Erythroblast (primary cell): ENCODE measurements around the gene MFF.

Experiments used
- DNase-seq, 2 experiments: peaks; one replicate each; lab custom pipeline; 2025; lab: John Stamatoyannopoulos, UW
- GATA1 ChIP-seq: IDR thresholded peaks from 2 replicates; pipeline ENCODE4 v1.6.1; 2011; ENCODE audit warnings: low read depth, mild to moderate bottlenecking, control low read depth, low read length, moderate library complexity
- POLR2A ChIP-seq: IDR thresholded peaks from 2 replicates; pipeline ENCODE4 v1.6.1; 2011; ENCODE audit warnings: mild to moderate bottlenecking, low read length

The MFF gene, protein sequence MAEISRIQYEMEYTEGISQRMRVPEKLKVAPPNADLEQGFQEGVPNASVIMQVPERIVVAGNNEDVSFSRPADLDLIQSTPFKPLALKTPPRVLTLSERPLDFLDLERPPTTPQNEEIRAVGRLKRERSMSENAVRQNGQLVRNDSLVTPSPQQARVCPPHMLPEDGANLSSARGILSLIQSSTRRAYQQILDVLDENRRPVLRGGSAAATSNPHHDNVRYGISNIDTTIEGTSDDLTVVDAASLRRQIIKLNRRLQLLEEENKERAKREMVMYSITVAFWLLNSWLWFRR

DNA sequence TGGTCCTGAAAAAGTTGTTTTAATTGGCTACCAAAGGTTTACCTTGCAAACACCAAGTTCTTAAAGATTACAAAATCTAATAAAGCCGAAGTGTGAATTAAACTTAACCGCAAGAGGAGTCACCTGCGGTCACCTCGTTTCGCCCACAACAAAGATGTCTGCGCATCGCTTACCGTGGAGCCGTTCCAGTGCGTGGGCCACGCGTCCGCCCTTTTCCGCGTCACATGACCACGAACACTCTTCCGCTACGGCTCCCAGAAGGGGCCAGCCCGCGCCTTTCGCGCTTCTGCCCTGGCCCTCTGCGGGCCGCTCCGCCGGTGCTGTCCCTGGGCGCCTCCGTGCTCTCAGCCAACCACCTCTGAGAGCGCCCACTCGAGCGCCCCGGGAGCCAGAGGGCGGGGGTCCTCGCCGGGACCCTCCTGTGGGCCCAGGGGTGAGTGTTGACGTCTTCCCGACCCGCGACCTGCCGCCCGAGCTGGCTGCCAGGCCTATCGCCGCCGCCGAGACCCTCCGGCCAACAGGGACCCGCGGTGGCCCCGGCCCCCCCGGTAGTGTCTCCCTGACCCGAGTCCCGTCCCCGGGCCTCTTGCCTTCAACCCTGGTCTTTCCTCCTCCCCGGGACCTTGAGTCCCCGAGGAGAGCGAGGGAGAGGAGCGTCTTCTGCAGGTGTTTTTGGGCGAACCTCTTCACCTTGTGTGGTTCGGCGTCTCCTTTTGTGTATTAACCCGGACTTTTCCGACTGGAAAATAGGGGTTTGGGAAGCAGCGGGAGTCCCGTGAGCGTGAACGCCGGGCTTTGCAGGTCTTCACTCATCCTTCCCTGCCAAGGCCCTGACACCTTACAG lies at the start of gene MFF:
Gene MFF (plus strand): TSS at position 257 of the 844 bp plus-strand sequence. CDS start 5,415 bp downstream, outside the sequence.
- peak; percentile 95 for DNase-seq
- no peak for TF ChIP-seq GATA1
- peak; percentile 77 for TF ChIP-seq POLR2A

DNA sequence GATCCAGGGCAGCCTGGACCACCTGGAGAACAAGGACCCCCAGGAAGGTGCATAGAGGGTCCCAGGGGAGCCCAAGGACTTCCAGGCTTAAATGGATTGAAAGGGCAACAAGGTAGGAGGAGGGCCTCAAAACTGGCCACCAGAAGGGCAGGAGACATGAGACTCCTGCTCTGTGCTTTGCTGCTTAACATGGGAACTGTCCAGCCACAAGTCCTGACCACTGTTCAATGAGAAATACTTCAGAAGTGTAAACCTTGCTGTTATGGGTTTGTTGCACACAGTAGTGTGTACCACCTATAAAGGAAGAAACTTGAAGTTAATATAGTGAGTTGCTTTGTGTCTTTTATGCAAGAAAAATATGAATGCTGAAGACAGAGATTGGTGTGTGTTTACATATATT lies 44.2 kb upstream of the MFF start:
- no peak for DNase-seq
- TF ChIP-seq POLR2A, result no peak
- no peak for TF ChIP-seq GATA1

DNA sequence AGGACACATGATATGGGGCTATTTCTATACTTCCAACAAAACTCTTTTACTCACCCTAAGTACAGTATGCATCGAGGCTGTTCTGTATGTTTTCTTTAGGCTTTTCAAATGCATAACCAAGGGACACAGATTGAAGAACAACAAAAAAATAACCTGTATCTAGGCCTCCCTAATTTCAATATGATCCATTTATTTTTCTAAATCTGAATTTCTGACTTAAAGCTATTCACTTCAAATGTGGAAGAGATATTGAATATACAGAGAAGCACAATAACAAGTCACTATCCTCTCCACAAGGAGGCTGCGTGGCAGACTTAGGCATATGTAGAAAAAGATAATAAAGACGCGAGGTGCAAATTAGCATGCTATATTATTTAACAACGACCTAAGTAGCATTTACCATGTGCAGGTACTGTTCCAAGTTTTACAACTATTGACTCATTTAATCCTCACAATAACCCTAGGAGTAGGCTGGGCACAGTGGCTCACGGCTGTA lies 39.3 kb upstream of the MFF start:
- no peak for DNase-seq
- TF ChIP-seq GATA1, result no peak

DNA sequence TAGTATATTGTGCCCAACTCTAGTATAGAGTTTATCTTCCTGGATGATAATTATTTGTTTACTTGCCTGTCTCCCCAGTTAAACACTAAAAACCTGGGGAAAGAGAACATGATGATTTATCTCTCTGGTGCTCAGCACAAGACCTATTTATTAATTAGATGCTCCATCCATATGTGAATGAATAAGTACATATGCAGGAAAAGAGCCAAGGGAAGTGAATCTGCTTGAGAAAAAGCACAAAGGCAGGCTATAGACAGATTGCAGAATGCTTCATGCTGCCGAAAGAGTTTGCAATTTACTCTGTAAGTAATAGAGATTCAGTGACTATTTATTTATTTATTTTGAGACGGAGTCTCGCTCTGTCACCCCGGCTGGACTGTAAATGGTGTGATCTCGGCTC lies 37.3 kb upstream of the MFF start:
- TF ChIP-seq POLR2A, result no peak
- TF ChIP-seq GATA1, result no peak
- DNase-seq, result no peak

DNA sequence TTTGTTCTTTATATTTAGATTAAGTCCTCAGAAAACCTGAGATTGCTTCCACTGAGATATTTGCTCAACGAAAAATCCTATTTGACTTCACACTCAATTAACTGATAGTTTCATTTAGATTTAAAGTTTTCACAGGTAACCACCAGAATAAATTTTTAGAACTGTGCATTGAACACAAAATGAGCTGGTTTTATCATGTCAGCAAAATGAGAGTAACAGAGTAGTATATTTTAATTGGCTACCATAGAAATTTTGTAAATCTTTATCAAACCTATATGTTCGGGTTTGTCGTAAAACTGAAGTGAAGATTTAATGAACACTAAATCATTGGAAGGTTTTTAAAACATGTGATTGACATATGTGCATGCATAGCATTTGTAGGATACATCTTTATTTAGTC lies 32.7 kb upstream of the MFF start:
- TF ChIP-seq POLR2A (no peak), GATA1 (no peak)
- DNase-seq, result no peak

DNA sequence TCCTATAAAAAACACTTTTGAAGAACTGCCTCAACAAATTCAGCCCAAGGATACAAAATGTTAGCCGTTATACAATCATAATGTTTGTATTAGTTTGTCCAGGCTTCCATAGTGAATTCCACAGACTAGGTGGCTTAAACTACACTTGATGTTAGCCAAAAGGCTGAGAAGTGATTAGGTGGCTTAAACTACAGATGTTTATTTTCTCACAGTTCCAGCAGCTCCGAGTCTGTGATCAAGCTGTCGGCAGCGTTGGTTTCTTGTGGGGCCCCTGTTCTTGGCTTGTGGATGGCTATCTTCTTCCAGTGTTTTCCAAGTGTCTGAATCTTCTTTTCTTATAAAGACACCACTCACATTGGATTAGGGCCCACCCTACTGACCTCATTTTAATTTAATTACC lies 31.5 kb upstream of the MFF start:
- no peak for TF ChIP-seq POLR2A
- no peak for TF ChIP-seq GATA1
- DNase-seq, result no peak

DNA sequence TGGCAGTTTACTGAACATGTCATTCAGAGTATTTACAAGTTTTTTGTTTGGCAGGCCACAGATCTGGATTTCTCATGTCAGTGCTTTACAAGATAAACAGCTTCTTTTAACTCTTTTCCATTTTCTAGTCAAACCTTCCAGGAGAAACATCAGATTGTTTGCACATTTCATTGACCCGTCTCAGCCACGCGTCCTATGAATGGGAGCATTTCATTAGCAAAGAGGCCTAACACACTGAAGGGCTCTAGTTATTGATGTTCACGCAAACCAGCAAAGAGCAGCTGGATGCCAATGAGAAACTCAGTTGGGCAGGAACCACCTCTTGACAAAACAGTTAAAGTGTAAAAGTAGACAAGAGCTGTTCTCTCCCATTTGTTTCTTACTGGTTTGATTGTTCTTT lies 29.2 kb upstream of the MFF start:
- TF ChIP-seq GATA1 (no peak), POLR2A (no peak)
- no peak for DNase-seq

DNA sequence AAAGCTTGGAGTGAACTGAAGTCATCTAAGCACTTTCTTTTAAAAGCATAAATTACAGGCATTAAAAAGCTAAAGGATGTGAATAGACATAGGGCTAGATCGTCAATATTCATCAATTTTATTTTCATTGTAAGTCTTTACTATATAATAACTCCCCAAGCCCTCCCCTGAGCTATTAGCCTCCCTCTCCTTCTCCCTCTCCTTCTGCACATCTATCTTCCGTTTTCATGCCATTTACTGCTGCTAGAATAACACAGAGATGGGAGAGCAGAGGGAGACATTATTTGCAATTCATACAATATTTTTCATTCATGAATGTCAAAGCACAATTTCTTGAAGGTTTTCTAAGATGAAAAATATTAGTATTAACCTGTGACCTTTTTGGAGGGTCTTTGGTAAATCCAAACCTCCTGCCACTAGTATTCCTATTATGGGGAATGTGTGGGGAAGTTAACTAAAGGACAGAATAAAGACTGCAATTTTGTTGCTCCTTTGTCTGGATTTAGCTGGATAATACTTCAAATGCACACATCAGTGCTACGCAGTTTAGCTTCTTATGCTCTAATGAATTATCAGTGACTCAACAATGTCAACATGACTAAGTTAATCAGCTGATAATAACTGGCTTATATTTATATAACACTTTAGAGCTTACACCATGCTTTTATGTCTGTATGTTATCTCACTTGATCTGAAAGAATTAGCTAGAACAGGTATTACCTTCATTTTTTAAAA lies 28.2 kb upstream of the MFF start:
- no peak for DNase-seq
- TF ChIP-seq GATA1 (no peak), POLR2A (no peak)

DNA sequence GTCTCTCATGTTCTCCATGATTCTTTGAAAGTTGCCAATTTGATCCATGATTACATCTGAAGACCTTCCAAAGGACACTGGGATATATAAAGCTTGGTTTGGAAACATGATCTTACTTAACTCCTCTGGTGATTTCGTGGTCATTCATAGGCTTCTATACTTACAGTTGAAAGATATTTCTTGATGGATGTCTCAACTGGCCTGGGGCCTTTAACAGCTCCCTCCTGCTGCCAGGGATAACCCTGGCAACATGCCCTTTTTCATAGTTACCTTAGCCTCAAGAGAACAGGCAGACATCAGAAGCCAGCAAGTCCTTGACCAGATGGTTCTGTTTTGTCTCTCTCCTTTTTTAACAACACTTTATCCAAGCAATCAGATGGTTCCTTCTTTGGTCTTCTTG lies 23.5 kb upstream of the MFF start:
- no peak for DNase-seq
- TF ChIP-seq POLR2A (no peak), GATA1 (no peak)

DNA sequence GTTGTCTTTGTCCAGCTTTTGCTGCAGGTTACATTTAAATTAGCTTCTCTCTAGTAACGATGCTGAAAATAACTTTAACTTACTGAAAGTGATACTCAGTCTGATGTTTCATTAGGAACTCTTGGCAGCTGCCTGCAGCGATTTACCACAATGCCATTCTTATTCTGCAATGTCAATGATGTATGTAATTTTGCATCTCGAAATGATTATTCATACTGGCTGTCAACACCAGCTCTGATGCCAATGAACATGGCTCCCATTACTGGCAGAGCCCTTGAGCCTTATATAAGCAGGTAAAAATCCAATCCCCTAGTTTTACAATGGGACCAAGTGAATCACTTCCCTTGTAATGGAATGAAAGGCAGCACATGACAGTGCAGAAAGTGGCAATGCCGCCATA lies 16.3 kb upstream of the MFF start:
- no peak for DNase-seq
- TF ChIP-seq GATA1 (no peak), POLR2A (no peak)

DNA sequence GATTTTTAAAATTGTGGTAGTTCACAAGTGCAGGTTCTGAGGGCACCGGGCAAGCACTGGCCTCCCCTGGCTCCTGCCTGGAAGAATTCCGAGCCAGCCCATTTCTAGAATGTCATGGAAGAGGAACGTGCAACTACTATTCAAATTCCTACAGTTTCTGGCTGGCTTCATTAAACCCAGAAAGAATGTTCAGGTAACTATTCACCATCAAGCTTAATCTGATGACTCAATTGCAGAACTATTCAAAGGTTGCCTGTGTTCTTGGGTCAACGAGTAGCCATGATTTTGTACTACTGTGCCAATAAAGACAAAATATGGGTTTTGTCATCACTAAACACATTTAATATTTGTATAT lies 14.3 kb upstream of the MFF start:
- TF ChIP-seq GATA1 (no peak), POLR2A (no peak)
- no peak for DNase-seq

DNA sequence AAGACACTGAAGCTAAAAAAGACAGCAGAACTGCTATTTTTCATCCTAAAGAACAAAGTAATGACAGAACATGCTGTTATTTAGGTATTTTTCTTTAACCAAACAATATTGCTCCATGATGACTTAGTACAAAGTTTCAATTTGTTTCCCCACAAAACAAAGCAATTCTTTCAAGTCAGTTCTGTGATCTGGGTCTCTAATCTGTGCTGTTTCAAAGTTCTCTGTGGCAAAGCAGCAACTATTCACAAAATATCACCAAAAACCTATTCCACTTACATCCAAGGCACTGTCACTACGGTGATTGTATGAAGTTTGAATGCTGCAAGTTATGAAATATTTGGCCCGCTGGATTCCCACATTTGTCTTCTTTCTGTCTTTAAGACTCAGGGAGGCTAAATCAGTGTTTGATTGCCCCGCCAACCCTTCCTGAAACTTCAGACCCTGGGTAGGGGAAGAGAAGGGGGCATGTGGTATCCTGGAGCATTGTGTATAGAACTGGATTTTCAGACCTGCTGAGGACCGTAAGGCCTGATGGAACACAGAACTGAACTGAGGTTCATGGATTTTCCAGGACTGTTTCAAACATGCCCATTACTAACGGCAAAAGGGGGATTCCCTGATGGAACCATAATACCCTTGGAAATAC lies 13.1 kb upstream of the MFF start:
- TF ChIP-seq POLR2A (no peak), GATA1 (no peak)
- DNase-seq, result no peak

DNA sequence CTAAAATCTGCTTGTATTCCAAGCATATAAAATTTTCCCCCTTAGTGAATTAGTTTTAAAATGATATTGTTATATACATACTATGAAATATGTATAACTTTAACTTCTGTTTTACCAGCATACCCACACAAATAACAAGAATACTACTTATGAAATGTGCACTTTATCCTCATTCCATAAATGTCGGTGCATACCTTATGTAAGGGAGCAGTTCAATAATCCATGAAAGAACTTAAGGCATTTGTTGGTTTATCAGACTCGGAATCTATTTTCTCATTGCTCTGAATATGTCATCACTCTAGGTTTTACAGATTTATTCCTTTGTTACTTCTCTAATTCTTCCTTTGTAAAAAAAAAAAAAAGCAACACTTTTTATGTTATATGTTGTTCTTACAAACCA lies 12.5 kb upstream of the MFF start:
- DNase-seq, result no peak
- TF ChIP-seq POLR2A (no peak), GATA1 (no peak)
